Measurements from ENCODE around the gene ZNF91.
A peak's percentile ranks its signal among the peaks of the same experiment; 100 is the strongest.
"Not testable (repeated sequence)": the region's sequence is repeated elsewhere in the genome, so short reads cannot be mapped to it uniquely, and the experiment has no call there.

Gene ZNF91

DNA sequence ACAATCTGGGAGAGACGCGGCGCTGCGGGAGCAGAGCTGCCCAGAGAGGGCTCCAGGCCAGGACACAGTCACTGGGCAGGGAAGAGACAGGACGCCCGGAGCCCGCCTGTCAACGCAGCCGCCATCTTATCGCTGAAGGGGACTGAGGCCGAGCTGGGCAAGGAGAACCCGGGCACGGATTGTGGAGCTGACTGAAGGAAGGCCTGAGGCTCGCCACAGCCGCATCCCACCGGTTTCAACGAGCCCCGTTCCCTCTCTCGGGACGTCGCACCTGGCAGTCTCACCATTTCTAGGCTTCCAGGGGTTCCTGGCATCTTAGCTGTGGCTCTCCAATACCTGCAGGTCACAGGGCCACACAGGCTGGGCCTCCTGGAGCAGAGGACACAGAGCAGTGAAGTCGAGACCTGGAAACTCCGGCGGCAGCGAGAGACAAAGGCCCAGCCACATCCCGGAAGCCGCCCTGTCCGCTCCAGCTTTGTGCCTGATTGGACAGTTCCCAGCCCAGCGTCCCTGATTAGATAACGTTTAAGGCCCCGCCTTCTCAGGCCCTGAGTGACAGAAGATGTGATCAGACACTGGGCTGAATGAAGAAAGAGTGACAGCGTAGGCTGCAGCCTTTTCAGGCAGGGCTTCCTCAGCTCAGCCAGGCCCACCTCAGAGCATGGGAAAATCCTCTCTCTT is at the start of gene ZNF91:
ZNF91 (minus strand) TSS at position 431 of the 681 bp plus-strand sequence; CDS start at position 314, 117 bp downstream.
- peak; percentile 74 to 95 for DNase-seq (ENCODE audit: extremely low read depth in 1 of 2, low read depth in 1 of 2)

DNA sequence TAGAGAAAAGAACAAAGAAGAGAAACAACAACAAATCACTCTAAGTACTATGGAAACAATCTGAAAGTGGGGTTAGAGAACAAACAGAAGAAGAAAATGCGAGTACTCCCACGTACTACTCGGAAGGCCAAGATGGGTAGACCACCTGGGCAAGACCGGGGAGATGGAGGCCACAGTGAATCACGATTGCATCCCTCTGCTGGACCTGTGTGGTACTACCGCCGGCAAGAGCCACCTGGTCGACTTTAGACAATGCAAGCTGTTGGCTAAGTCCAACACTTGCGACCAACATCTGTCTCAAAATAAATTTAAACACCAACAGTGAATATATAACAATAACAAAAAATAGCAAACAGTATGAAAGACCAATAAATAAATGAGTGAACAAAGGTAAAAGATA is 45.5 kb upstream of the ZNF91 start:
- DNase-seq (ENCODE audit: extremely low read depth in 1 of 2, low read depth in 1 of 2): no peak

DNA sequence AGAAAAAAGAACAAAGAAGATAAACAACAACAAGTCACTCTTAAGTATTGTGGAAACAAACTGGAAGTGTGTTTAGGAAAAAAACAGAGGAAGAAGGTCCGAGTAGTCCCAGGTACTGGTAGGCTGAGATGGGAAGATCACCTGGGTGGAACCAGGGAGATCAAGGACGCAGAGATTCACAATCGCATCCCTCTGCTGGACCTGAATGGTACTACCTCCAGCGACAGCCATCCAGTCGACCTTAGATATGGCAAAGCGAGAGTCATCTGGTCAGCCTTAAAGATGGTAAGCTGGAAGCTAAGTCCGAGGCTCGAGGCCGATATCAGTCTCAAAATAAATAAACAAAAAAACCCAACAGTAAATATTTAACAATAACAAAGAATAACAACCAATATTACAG is 44.9 kb upstream of the ZNF91 start:
- DNase-seq (ENCODE audit: extremely low read depth in 1 of 2, low read depth in 1 of 2): no peak

DNA sequence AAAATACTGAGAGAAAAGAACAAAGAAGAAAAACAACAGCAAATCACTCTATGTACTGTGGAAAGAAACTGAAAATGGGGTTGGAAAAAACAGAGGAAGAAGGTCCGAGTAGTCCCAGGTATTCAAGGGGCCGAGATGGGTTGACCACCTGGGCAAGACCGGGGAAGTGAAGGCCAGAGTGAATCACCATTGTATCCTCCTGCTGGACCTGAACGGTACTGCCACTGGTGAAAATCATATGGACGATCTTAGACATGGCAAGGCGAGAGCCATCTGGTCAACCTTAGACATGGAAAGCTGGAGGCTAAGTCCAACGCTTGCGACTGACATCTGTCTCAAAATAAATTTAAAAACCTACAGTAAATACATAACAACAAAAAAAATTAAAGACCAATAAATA is 44.4 kb upstream of the ZNF91 start:
- no peak for DNase-seq (ENCODE audit: extremely low read depth in 1 of 2, low read depth in 1 of 2)

DNA sequence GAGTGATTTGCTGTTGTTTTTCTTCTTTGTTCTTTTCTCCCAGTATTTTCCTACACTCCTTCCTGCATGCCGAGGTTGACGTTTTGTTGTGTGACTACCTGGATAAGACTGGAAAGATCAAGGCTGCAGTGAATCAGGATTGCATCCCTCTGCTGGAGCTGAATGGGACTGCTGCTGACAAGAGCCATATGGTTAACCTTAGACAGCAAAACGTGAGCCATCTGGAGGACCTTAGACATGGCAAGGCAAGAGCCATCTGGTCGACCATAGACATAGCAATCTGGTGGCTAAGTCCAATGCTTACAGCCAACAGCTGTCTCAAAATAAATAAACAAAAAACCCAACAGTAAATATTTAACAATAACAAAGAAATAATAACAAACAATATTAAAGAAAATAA is 42.6 kb upstream of the ZNF91 start:
- DNase-seq (ENCODE audit: extremely low read depth in 1 of 2, low read depth in 1 of 2): no peak

DNA sequence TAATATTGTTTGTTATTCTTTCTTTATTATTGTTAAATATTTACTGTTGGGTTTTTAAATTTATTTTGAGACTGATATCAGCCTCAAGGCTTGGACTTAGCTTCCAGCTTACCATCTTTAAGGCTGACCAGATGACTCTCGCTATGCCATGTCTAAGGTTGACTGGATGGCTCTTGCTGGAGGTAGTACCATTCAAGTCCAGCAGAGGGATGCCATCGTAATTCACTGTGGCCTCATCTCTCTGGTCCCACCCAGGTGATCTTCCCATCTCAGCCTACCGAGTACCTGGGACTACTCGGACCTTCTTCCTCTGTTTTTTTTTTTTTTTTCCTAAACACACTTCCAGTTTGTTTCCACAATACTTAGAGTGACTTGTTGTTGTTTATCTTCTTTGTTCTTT is 41.7 kb upstream of the ZNF91 start:
- no peak for DNase-seq (ENCODE audit: extremely low read depth in 1 of 2, low read depth in 1 of 2)

DNA sequence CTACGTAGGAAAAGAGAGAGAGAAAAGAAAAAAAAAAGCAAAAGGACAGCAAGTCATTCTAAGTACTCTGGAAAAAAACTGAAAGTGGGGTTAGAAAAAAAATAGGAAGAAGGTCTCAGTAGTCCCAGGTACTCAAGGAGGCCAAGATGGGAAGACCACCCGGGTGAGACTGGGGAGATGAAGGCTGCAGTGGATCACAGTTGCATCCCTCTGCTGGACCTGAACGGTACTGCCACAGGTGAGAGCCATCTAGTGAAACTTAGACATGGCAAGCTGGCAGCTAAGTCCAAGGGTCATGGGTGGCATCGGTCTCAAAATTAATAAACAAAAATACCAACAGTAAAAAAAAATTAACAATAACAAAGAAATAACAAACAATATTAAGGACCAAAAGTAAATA is 41.0 kb upstream of the ZNF91 start:
- no peak for DNase-seq (ENCODE audit: extremely low read depth in 1 of 2, low read depth in 1 of 2)

DNA sequence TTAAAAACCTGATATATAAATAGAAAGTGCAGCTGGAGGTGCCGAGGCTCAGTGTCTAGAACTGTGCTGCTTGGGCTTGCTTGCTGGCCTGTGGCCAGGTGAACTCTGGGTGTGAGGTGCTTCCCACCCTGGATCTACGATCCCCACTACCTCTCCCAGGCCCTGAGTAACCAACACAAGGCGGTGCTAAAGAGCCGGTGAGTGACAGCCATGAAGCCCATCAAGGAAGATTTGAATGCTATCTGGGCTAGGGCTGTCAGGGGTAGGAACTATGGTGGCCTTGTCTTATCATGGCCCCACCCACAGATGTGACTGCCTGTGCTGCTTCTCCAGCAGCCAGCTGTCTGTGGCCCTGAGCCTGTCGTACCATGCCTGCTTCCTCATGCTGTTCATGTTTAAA is 25.6 kb upstream of the ZNF91 start:
- no peak for DNase-seq (ENCODE audit: extremely low read depth in 1 of 2, low read depth in 1 of 2)

DNA sequence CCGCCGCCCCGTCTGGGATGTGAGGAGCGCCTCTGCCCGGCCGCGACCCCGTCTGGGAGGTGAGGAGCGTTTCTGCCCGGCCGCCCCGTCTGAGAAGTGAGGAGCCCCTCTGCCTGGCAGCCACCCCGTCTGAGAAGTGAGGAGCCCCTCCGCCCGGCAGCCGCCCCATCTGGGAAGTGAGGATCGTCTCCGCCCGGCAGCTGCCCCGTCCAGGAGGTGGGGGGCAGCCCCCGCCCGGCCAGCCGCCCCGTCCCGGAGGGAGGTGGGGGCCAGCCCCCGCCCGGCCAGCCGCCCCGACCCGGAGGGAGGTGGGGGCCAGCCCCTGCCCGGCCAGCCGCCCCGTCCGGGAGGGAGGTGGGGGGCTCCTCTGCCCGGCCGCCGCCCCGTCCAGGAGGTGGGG is 24.0 kb upstream of the ZNF91 start:
- DNase-seq (ENCODE audit: extremely low read depth in 1 of 2, low read depth in 1 of 2): not testable (repeated sequence)

DNA sequence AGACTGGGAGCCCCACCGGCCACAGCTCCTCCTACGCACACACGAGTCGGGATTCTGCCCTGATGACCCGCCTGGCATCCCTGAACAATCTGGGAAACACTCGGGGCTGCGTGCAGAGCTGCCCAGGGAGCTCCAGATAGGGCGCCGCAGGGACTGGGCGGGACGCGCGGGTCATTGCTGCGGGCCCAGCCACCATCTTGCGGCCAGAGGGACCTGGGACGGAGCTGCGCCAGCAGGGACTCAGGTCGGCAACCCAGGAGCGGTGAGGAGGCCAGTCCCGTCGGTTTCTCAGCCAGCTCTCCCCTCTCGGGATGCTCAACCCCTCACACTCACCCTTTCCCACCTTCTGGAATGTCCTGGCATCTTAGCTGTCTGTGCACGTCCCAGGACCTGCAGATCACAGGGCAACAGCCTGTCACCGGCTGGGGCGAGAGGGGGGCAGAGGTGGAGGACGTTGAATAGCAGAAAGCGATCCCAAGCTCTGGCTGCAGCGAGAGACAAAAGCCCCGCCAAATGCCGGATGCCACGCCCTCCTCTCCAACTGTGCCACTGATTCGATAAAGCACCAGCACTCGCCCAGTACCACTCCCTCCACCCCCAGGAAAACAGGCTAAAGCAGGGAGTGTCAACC is 20.4 kb upstream of the ZNF91 start:
- no peak for DNase-seq (ENCODE audit: extremely low read depth in 1 of 2, low read depth in 1 of 2)

DNA sequence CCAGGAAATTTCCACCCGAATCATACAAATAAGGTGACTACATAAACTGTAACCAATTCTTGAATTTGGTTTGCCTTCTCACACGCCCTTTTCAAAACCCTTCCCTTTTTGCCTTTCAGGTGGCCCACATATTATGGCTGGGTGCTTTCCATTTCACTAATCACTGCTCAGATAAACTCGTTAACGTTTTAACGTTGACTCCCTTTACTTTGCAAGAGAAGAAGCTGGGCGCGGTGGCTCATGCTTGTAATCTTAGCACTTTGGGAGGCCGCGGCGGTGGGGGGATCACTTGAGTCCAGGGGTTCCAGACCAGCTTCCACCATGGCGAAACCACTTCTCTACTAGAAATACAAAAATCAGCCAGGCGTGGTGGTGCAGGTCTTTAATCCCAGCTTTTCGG is 19.8 kb upstream of the ZNF91 start:
- no peak for DNase-seq (ENCODE audit: extremely low read depth in 1 of 2, low read depth in 1 of 2)

DNA sequence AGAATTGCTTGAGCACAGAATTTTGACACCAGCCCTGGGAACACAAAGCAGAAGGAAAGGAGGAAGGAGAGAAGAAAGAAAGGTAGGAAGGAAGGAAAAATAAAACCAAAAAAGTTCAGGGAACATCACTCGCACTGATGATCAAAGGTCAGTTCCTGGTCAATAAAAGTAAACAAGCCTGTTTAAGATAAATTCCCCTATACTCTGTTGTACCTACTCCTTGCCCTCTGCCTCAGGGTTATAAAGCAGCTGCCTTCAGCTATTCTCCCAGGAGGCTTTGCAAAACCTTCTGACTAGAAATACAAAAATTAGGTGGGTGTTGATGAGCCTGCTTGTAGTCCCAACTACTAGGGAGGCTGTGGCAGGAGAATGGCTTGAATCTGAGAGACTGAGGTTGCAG is 14.9 kb upstream of the ZNF91 start:
- no peak for DNase-seq (ENCODE audit: extremely low read depth in 1 of 2, low read depth in 1 of 2)

DNA sequence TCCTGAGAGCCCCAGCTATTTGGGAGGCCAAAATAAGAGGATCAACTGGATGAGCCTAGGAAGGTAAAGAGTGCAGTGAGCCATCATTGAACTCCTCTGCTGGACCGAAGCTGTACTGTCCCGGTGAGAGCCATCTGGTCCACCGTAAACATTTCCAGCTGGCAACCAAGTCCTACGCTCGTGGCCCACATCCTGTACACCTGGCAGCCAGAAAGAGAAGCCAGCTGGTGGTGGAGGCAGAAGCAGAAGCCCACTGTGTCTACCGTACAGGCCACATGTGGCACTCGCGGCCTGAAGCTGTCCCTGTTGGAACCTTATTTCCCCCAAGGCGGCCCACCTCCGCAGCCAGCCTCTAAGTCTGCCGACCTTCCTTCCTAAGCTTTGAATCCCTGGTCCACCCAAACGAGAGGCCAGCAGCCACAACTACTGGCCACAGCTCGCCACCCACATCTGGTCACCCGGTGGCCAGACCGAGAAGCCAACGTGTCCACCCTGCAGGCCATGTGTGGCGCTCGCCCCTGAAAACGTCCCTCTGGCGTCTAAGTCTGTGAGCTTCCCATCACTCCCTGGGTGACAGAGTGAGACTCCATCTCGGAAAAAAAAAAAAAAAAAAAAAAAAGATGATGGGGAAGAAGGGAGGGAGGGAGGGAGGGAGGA is 14.2 kb upstream of the ZNF91 start:
- no peak for DNase-seq (ENCODE audit: extremely low read depth in 1 of 2, low read depth in 1 of 2)

DNA sequence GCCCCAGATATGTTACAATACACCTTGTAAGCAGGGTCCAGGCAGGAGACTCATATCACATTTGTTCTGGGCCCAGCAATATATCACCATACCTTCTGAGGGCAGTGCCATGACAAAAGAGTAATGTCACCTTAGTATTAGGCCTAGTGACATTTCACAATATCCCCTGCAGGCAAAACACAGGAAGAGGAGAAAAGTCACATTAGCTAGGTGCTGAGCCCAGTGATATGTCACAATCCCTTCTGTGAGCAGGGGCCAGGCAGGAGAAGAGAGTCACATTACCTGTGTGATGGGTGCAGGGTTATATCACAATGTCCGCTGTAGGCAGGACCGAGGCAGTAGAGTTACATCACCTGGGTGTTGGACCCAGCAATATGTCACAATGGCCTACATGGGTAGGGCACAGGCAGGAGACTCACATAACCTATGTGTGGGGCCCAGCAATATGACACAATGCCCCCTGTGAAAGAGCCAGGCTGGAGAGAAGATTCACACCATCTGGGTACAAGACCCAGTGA is 12.4 kb upstream of the ZNF91 start:
- DNase-seq (ENCODE audit: extremely low read depth in 1 of 2, low read depth in 1 of 2): no peak

DNA sequence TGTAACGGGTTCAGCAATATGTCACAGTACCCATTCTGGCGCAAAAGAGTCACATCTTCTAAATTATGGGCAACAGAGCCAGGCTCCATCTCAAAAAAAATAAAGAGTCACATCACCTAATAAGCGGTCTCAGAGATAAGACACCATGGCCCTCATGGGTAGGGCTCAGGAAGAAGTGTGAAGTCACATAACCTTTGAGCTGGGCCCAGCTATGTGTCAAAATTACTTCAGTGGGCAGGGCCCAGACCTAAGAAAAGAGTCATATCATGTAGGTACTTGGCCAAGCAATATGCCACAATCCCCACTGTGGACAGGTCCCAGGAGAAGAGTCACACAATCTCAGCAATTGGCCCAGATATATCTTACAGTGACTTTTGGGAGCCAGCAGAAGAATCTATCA is 11.4 kb upstream of the ZNF91 start:
- no peak for DNase-seq (ENCODE audit: extremely low read depth in 1 of 2, low read depth in 1 of 2)

DNA sequence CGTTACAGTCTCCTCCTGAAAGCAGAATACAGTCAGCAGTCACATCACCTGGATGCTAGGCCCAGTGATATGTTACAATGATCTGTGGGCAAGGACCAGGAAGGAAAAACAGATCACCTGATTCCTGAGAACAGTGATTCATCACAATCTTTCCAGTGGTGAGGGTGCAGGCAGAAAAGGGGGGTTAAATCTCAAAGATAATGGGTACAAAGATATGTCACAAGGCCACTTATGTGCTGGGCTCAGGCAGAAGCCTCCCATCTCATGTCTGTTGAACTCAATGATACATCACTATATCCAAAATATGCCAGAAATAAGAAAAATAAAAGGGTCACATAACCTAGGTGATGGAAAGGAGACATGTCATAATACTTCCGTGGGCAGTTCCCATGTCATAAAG is 10.8 kb upstream of the ZNF91 start:
- no peak for DNase-seq (ENCODE audit: extremely low read depth in 1 of 2, low read depth in 1 of 2)

DNA sequence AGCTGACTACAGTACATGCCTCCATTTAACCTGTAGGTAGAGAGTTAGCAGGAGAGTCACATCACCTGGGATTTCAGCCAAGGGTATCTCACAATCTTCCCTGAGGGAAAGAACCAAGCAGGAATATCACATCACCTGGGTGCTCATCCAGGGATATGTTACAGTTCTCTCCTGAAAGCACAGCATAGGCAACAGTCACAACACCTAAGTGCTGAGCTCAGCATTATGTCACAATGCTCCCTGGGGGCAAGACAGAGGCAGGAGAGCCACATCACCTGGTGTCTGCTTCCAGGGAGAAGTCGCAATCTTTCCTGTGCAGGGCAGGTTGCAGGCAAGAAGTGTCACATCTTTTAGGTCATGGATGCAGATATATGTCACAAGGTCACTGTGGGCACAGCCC is 9.4 kb upstream of the ZNF91 start:
- DNase-seq (ENCODE audit: extremely low read depth in 1 of 2, low read depth in 1 of 2): no peak

DNA sequence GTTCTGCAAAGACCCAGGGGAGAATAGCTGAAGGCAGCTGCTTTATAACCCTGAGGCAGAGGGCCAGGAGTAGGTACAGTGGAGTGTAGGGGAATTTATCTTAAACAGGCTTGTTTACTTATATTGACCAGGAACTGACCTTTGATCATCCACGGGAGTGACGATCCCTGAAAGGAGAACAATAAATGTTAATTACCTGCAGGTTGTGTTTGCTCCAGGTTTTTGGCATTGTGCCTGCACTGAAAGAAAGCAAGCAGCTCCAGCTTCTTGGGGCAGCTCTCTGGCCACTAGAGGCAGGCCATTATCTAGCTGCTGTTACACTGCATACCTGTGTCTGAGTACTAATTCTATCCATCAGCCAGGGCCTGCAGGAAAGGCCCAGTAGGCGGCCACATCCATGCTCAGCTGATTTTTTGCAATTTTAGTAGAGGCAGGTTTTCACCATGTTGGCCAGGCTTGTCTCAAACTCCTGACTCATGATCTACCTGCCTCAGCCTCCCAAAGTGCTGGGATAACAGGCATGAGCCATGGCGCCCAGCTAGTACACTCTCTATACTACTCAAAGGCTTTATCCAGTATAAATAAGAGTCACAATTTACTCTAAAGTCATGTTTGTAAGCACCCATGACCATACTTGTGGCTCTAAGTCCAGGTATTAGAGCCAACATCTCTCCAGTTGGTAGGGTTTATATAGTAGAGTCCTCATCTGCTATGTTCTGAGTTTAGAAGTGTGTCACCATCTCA is 8.5 kb upstream of the ZNF91 start:
- no peak for DNase-seq (ENCODE audit: extremely low read depth in 1 of 2, low read depth in 1 of 2)

DNA sequence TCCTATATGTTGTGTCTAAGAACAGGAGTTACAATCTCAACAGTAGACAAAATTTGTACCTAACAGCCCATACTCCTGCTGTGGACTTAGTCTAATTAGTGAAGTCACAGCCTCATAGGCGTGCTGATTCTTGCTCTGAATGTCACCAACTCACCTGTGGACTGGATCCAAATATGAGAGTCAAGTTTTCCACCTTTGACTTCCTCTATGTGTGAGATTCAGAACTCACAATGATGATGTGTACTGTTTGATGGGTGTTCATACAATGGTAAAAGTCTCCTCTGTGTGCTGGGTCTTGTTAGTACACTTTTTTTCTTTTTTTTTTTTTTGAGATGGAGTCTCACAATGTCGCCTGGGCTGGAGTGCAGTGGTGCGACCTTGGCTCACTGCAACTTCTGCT is 7.8 kb upstream of the ZNF91 start:
- no peak for DNase-seq (ENCODE audit: extremely low read depth in 1 of 2, low read depth in 1 of 2)

DNA sequence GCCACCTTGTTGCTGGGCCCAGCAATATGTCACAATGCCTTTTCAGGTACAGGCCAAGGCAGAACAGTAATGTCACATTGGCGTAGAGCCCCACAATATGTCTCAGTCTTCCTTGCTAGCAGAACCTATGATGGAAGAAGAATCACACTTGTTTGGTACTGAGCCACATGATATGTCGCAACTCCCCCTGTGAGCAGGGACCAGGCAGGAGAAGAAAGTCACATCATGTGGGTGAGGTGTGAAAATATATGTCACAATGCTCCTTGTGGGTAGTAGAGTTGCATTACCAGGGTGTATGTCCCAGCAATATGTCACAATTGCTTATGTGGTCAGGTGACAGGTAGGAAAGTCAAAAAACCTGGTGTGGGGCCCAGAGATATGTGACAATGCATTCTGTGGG is 7.1 kb upstream of the ZNF91 start:
- no peak for DNase-seq (ENCODE audit: extremely low read depth in 1 of 2, low read depth in 1 of 2)

DNA sequence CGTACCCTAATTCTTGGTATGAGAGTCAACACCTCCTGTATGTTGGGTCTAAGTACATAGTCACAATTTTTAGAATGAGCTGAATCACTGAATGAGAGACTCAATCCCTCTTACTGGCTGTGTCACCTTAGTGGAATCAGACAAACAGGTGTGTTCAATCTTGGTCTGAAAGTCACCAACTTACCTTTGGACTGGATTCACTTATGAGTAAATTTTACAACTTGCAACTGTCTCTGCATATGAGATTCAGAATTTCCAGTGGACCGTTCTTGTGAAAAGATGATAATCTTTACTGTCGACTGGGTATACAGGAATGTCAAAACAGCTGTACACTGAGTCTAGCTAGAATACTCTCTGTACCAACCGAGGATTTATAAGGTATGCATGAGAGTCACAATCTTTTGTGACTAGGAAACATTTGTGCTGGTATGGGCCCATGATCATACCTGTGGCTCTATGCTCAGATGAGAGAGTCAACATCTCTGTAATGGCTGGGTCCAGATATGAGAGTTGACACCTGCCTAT is 5.9 kb upstream of the ZNF91 start:
- DNase-seq (ENCODE audit: extremely low read depth in 1 of 2, low read depth in 1 of 2): no peak
